D721Med (cell line): ENCODE results near the gene MCCC2.
A peak's percentile ranks its signal among the peaks of the same experiment; 100 is the strongest.

Experiments
- DNase-seq: peaks from one replicate; pipeline ENCODE4 v3.0.0; 2011; ENCODE audit warnings: low spot score; ENCODE audit not compliant: insufficient read length
- FAIRE-seq: peaks from 2 replicates; lab custom pipeline; 2011; peaks lifted over from hg19 to GRCh38; lab: Jason Lieb, UNC
- CTCF ChIP-seq: IDR thresholded peaks from 2 replicates; pipeline ENCODE4 v1.5.1; 2012; ENCODE audit warnings: mild to moderate bottlenecking, control low read depth; ENCODE audit not compliant: insufficient read depth; ENCODE audit errors: missing control alignments

The MCCC2 gene

GRCh38 chr5:71695595-71695994, 108.5 kb downstream of the MCCC2 start:
- no peak for DNase-seq
- TF ChIP-seq CTCF, result no peak
- no peak for FAIRE-seq

- DNase-seq, result no peak
- TF ChIP-seq CTCF, result peak; percentile 4
- FAIRE-seq, result no peak
Measured at GRCh38 chr5:71697967-71698366, 110.8 kb downstream of the MCCC2 start.

- no peak for TF ChIP-seq CTCF
- FAIRE-seq, result no peak
- no peak for DNase-seq
Measured at GRCh38 chr5:71699233-71699632, 112.1 kb downstream of the MCCC2 start.

GRCh38 chr5:71699751-71700150, 112.6 kb downstream of the MCCC2 start:
- FAIRE-seq (no peak), DNase-seq (no peak)
- TF ChIP-seq CTCF, result no peak

- FAIRE-seq, result no peak
- no peak for TF ChIP-seq CTCF
- DNase-seq, result no peak
Measured at GRCh38 chr5:71700803-71701202, 113.7 kb downstream of the MCCC2 start.

- no peak for DNase-seq
- no peak for FAIRE-seq
- no peak for TF ChIP-seq CTCF
Measured at GRCh38 chr5:71701407-71701806, 114.3 kb downstream of the MCCC2 start.

GRCh38 chr5:71703941-71704340, 116.8 kb downstream of the MCCC2 start:
- FAIRE-seq, result no peak

More at GRCh38 chr5:71703941-71704340, 116.8 kb downstream of the MCCC2 start:
- no peak for TF ChIP-seq CTCF
- DNase-seq, result no peak
